ENCODE measurements around the gene PPM1M. TPM values are rescaled to one million over a fixed set of nuclear protein-coding genes. Genes with fewer than 3 reads are reported as not detected.

PPM1M gene
- total RNA-seq, 1 experiment from 2014 or later, result 16.2 TPM

DNA sequence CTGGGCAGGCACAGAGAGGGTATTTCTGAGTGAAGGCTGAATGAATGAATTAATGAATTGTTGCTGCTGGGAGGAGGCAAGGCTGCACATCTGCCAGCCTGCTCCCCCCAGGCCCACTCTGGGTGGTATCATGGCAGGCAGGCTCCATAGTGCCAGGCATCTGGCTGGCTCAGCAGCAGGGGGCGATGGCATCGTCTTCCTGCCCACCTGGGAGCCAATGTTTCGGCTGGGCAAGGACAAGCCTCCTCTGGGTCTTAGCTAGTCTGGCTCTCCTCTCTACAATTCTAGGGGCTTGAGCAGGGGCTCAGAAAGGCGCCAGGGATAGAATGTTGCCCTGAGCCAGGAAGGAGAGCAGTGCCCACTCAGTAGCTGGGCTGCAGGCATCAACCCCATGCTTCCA, 18.4 kb upstream of the PPM1M start:
- no TSS peak for BruUV-seq (replicated peaks)
- POLR2A ChIA-PET (ENCODE audit: unreplicated experiment), result no interaction called here
- no peak for DNase-seq
- no peak for TF ChIP-seq EZH2 (IDR thresholded peaks at IDR 0.05; ENCODE audit: low read depth)
- TF ChIP-seq, protein P1, sequence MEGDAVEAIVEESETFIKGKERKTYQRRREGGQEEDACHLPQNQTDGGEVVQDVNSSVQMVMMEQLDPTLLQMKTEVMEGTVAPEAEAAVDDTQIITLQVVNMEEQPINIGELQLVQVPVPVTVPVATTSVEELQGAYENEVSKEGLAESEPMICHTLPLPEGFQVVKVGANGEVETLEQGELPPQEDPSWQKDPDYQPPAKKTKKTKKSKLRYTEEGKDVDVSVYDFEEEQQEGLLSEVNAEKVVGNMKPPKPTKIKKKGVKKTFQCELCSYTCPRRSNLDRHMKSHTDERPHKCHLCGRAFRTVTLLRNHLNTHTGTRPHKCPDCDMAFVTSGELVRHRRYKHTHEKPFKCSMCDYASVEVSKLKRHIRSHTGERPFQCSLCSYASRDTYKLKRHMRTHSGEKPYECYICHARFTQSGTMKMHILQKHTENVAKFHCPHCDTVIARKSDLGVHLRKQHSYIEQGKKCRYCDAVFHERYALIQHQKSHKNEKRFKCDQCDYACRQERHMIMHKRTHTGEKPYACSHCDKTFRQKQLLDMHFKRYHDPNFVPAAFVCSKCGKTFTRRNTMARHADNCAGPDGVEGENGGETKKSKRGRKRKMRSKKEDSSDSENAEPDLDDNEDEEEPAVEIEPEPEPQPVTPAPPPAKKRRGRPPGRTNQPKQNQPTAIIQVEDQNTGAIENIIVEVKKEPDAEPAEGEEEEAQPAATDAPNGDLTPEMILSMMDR (conservative IDR thresholded peaks at IDR 0.05), result no peak
- H3K9me2 ChIP-seq (ENCODE audit: insufficient read depth), result no peaks in the 10 kb centered on the region
- H3K9me3 ChIP-seq (ENCODE audit: insufficient read depth, low read depth), result no peaks in the 10 kb centered on the region
- no peaks in the 10 kb centered on the region for H3K79me2 ChIP-seq (ENCODE audit: low read depth)
- no peaks in the 10 kb centered on the region for H3K4me1 ChIP-seq (replicated peaks; ENCODE audit: insufficient read depth)
- H3K36me3 ChIP-seq (ENCODE audit: low read depth), result peaks cover 7% of the 10 kb centered on the region; the same call in 1 of the 2 replicates
- H3K27me3 ChIP-seq (ENCODE audit: insufficient read depth, low read depth), result no peaks in the 10 kb centered on the region
- intact Hi-C loops (cut with micrococcal nuclease; ENCODE audit: unreplicated experiment), result no loop called here
- no peak overlapping the region for H3K27ac ChIP-seq
- no peak overlapping the region for H2AFZ ChIP-seq
- peaks cover 5% of the 10 kb centered on the region for H4K20me1 ChIP-seq (ENCODE audit: insufficient read depth)
- H3K4me3 ChIP-seq, result no peak overlapping the region
- no peak overlapping the region for H3K4me2 ChIP-seq
- 0 out of 2 replicates have a peak, but pooled peaks cover 3% of the 10 kb centered on the region for H3F3A ChIP-seq (ENCODE audit: insufficient read depth, low read depth)
- CTCF ChIA-PET, result interaction anchor here (1.0 kb wide), 1 partner anchor 10 kb away, joined by 5 read pairs; no protein-coding TSS in a partner anchor

DNA sequence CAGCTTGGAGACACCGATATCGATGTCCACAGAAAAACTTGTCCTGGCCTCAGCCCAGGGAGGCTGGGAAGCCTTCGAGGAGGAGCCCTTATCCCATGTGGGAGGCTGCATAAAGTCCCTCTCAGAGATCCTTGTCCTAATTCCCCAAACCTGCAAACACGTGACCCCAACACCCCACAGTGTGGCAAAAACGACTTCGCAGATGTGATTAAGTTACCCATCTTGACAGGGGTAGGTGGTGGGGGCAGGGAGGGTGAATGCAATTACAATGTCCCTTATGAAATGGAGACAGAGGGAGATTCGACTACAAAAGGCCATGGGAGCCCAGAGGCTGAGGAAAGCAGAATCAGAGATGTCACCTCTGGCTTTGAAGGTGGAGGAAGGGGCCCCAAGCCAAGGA, 17.8 kb upstream of the PPM1M start:
- H2AFZ ChIP-seq, result no peak overlapping the region
- H3K27me3 ChIP-seq (ENCODE audit: insufficient read depth, low read depth), result no peaks in the 10 kb centered on the region
- BruUV-seq (replicated peaks), result no TSS peak
- no peaks in the 10 kb centered on the region for H3K79me2 ChIP-seq (ENCODE audit: low read depth)
- CTCF ChIA-PET, result interaction anchor here (1.0 kb wide), 1 partner anchor 10 kb away, joined by 5 read pairs; no protein-coding TSS in a partner anchor
- H3K9me2 ChIP-seq (ENCODE audit: insufficient read depth), result no peaks in the 10 kb centered on the region
- H3F3A ChIP-seq (ENCODE audit: insufficient read depth, low read depth), result 0 out of 2 replicates have a peak, but pooled peaks cover 3% of the 10 kb centered on the region
- TF ChIP-seq, protein P1 (conservative IDR thresholded peaks at IDR 0.05), result no peak
- TF ChIP-seq EZH2 (IDR thresholded peaks at IDR 0.05; ENCODE audit: low read depth), result no peak
- POLR2A ChIA-PET (ENCODE audit: unreplicated experiment), result no interaction called here
- H3K4me2 ChIP-seq, result no peak overlapping the region
- no peaks in the 10 kb centered on the region for H3K9me3 ChIP-seq (ENCODE audit: insufficient read depth, low read depth)
- no peak overlapping the region for H3K27ac ChIP-seq
- peaks cover 7% of the 10 kb centered on the region; the same call in 1 of the 2 replicates for H3K36me3 ChIP-seq (ENCODE audit: low read depth)
- peaks cover 5% of the 10 kb centered on the region for H4K20me1 ChIP-seq (ENCODE audit: insufficient read depth)
- no peak overlapping the region for H3K4me3 ChIP-seq
- intact Hi-C loops (cut with micrococcal nuclease; ENCODE audit: unreplicated experiment), result no loop called here
- H3K4me1 ChIP-seq (replicated peaks; ENCODE audit: insufficient read depth), result no peaks in the 10 kb centered on the region
- DNase-seq, result no peak

DNA sequence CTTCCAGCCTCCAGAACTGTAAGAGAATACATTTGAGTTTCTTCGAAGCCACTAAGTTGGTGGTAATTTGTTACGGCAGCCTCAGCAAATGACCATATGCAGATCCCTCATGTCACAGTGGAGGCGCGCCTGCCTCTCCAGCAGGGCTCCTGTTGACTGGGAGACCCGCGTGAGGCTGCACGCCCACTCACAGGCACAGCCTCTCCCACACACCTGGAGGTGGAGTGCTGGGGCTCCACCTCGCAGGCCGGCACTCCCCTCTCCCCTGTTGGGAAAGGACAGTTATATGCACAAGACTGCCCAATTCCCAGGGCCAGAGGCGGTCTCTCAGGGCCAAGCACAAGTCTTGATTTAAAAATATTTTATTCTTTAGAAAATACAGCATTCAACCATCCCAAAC, 17.3 kb upstream of the PPM1M start:
- Histone ChIP-seq H3K79me2 (ENCODE audit: low read depth) (no peaks in the 10 kb centered on the region; the same call in 1 of the 2 replicates), H3K9me2 (ENCODE audit: insufficient read depth) (no peaks in the 10 kb centered on the region), H4K20me1 (ENCODE audit: insufficient read depth) (peaks cover 9% of the 10 kb centered on the region), H3K27ac (no peak overlapping the region), H3K9me3 (ENCODE audit: insufficient read depth, low read depth) (no peaks in the 10 kb centered on the region), H3K4me3 (no peak overlapping the region), H2AFZ (no peak overlapping the region), H3K36me3 (ENCODE audit: low read depth) (peaks cover 7% of the 10 kb centered on the region; the same call in 1 of the 2 replicates), H3F3A (ENCODE audit: insufficient read depth, low read depth) (0 out of 2 replicates have a peak, but pooled peaks cover 3% of the 10 kb centered on the region), H3K4me2 (no peak overlapping the region), H3K27me3 (ENCODE audit: insufficient read depth, low read depth) (no peaks in the 10 kb centered on the region), H3K4me1 (replicated peaks; ENCODE audit: insufficient read depth) (no peaks in the 10 kb centered on the region)
- no TSS peak for BruUV-seq (replicated peaks)
- CTCF ChIA-PET, result no interaction called here
- no peak for DNase-seq
- intact Hi-C loops (cut with micrococcal nuclease; ENCODE audit: unreplicated experiment), result no loop called here
- no peak for TF ChIP-seq EZH2 (IDR thresholded peaks at IDR 0.05; ENCODE audit: low read depth)
- TF ChIP-seq, protein P1 (conservative IDR thresholded peaks at IDR 0.05), result no peak
- POLR2A ChIA-PET (ENCODE audit: unreplicated experiment), result no interaction called here
